HG02973 (cell line): ENCODE data around the gene ATP6V0E1.

Experiments used
- ATAC-seq: cut with Tn5 transposase; IDR thresholded peaks from one replicate; pipeline ENCODE4 v1.9.1; 2021; ENCODE audit warnings: moderate library complexity; ENCODE audit not compliant: unreplicated experiment

The ATP6V0E1 gene

GRCh38 chr5:172956228-172956627 lies 27.3 kb upstream of the ATP6V0E1 start:
- no peak for ATAC-seq

GRCh38 chr5:172956936-172957335 lies 26.6 kb upstream of the ATP6V0E1 start:
- ATAC-seq: no peak

GRCh38 chr5:172957458-172957857 lies 26.1 kb upstream of the ATP6V0E1 start:
- ATAC-seq: no peak

GRCh38 chr5:172958331-172959046 lies 25.1 kb upstream of the ATP6V0E1 start:
- ATAC-seq: peak; percentile 58

GRCh38 chr5:172959824-172960799 lies 23.5 kb upstream of the ATP6V0E1 start:
- ATAC-seq: no peak

- ATAC-seq: no peak
Measured at GRCh38 chr5:172969921-172970320, 13.7 kb upstream of the ATP6V0E1 start.

GRCh38 chr5:172971482-172971881 lies 12.1 kb upstream of the ATP6V0E1 start:
- no peak for ATAC-seq

GRCh38 chr5:172972552-172972951 lies 11.0 kb upstream of the ATP6V0E1 start:
- no peak for ATAC-seq

- no peak for ATAC-seq
Measured at GRCh38 chr5:172973127-172973916, 10.2 kb upstream of the ATP6V0E1 start.

- no peak for ATAC-seq
Measured at GRCh38 chr5:172973931-172974330, 9.6 kb upstream of the ATP6V0E1 start.

- no peak for ATAC-seq
Measured at GRCh38 chr5:172975289-172975688, 8.3 kb upstream of the ATP6V0E1 start.

GRCh38 chr5:172979778-172980177 lies 3.8 kb upstream of the ATP6V0E1 start:
- ATAC-seq: no peak

GRCh38 chr5:172981931-172982330 lies 1.6 kb upstream of the ATP6V0E1 start:
- no peak for ATAC-seq

GRCh38 chr5:172984244-172984953 lies 828 bp downstream of the ATP6V0E1 start:
- ATAC-seq: peak; percentile 67

GRCh38 chr5:172985596-172985995 lies 2.0 kb downstream of the ATP6V0E1 start:
- no peak for ATAC-seq

- no peak for ATAC-seq
Measured at GRCh38 chr5:172988276-172988675, 4.7 kb downstream of the ATP6V0E1 start.

- no peak for ATAC-seq
Measured at GRCh38 chr5:172990776-172991175, 7.2 kb downstream of the ATP6V0E1 start.

- no peak for ATAC-seq
Measured at GRCh38 chr5:172994405-172994804, 10.8 kb downstream of the ATP6V0E1 start.

GRCh38 chr5:172999372-172999973 lies 15.9 kb downstream of the ATP6V0E1 start:
- ATAC-seq: no peak

- ATAC-seq: no peak
Measured at GRCh38 chr5:172999974-173000373, 16.4 kb downstream of the ATP6V0E1 start.
